Nephron progenitor cell (in vitro differentiated cells): ENCODE measurements around the gene RFX2.

Experiments used
- DNase-seq: peaks from one replicate; pipeline ENCODE4 v3.0.0; 2021
- H3K27ac Mint-ChIP-seq: 2 replicates; pipeline ENCODE4 v1.8.0; 2021; ENCODE audit warnings: mild to moderate bottlenecking, moderate library complexity, mixed read lengths
- H3K27me3 Mint-ChIP-seq: 2 replicates; pipeline ENCODE4 v1.8.0; 2021; ENCODE audit warnings: mild to moderate bottlenecking, low read depth, mixed read lengths; ENCODE audit not compliant: poor library complexity
- H3K36me3 Mint-ChIP-seq: 2 replicates; pipeline ENCODE4 v1.8.0; 2021; ENCODE audit warnings: low read depth, mixed read lengths
- H3K4me1 Mint-ChIP-seq: 2 replicates; pipeline ENCODE4 v1.8.0; 2021; ENCODE audit warnings: mixed read lengths
- H3K4me3 Mint-ChIP-seq: 2 replicates; pipeline ENCODE4 v1.8.0; 2021; ENCODE audit warnings: mild to moderate bottlenecking, moderate library complexity, mixed read lengths
- H3K9me3 Mint-ChIP-seq: 2 replicates; pipeline ENCODE4 v1.8.0; 2021; ENCODE audit warnings: mild to moderate bottlenecking, moderate library complexity, mixed read lengths
- TF ChIP-seq, protein P1 (sequence below): fragments of 200-600 bp; sonication (generic); IDR thresholded peaks from 2 replicates; pipeline ENCODE4 v1.5.0; 2021; ENCODE audit warnings: antibody characterized with exemption

RFX2 gene

DNA sequence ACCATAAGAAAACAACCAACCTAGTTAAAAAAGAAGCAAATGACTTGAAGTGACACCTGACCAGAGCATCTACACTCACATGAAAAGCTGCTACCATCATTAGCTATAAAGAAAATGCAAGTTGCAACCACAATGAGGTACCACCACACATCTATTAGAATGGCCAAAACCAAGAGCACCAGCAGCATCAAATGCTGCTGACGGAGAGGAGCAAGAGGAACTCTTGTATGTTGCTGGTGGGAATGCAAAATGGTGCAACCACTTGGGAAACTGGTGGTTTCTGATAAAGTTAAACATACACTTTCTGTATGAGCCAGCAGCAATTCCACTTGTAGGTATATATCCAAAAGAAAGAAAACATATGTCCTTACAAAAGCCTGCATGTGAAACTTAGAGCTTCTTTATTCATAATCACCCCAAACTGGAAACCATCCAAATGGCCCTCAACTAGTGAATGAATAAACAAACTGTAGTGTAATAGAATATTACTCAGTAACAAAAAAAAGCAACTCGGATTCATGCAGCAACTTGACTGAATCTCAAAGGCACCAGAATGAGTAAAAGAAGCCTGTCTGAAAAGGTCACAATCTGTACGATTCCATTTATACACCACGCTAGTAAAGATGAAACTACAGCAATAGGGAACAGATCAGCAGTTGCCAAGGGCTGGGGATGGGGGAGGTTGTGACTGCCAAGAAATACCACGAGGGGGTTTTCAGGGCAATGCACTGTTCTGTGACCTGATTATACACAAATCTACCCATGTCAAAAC, 71.5 kb downstream of the RFX2 start:
- H3K4me1 Mint-ChIP-seq = peaks cover 27% of the 10 kb centered on the region
- no peak for DNase-seq
- TF ChIP-seq, protein P1, sequence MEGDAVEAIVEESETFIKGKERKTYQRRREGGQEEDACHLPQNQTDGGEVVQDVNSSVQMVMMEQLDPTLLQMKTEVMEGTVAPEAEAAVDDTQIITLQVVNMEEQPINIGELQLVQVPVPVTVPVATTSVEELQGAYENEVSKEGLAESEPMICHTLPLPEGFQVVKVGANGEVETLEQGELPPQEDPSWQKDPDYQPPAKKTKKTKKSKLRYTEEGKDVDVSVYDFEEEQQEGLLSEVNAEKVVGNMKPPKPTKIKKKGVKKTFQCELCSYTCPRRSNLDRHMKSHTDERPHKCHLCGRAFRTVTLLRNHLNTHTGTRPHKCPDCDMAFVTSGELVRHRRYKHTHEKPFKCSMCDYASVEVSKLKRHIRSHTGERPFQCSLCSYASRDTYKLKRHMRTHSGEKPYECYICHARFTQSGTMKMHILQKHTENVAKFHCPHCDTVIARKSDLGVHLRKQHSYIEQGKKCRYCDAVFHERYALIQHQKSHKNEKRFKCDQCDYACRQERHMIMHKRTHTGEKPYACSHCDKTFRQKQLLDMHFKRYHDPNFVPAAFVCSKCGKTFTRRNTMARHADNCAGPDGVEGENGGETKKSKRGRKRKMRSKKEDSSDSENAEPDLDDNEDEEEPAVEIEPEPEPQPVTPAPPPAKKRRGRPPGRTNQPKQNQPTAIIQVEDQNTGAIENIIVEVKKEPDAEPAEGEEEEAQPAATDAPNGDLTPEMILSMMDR = no peak
- peaks cover 34% of the 10 kb centered on the region for H3K36me3 Mint-ChIP-seq
- H3K9me3 Mint-ChIP-seq = peaks cover 20% of the 10 kb centered on the region
- no peak overlapping the region for H3K4me3 Mint-ChIP-seq
- H3K27ac Mint-ChIP-seq = no peak overlapping the region
- H3K27me3 Mint-ChIP-seq = no peaks in the 10 kb centered on the region

DNA sequence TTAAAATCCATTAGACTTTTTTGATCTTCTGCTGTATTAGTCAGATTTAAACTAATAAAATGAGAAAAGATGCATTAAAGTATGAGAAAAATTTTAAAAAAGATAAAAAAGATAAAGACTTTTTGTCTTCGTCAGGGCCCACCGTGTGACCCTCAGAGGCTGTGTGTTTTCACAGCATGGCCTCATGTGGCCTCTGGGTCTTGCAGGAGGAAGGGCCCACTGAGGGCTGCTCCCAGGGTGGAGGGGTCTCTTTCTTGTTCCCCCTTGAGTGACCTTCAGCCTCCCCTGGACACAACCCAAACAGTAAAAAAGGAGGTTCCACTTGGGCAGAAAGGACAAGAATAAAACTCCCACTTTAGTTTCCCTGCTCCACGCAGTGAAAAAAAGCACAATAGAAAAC, 75.3 kb downstream of the RFX2 start:
- Mint-ChIP-seq H3K36me3 (peaks cover 47% of the 10 kb centered on the region), H3K27me3 (peaks cover 8% of the 10 kb centered on the region), H3K4me1 (peaks cover 19% of the 10 kb centered on the region), H3K9me3 (peaks cover 22% of the 10 kb centered on the region), H3K27ac (no peak overlapping the region), H3K4me3 (no peak overlapping the region)
- TF ChIP-seq, protein P1 = no peak
- DNase-seq = no peak

DNA sequence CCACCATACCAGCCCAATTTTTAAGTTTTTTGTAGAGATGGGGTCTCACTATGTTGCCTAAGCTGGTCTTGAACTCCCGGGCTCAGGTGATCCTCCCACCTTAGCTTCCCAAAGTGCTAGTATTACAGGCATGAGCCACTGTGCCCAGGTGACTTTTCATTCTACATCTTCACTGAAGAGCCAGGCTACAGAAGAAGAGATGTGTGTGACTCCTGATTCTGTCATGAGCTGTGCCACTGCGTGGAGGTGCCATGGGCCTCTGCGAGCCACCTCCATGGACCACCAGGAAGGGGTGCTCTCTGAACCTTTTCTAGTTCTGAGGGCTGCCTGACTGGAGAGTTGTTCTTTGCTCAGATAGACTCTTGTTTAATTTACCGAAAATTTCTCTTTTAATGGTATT, 75.8 kb downstream of the RFX2 start:
- Mint-ChIP-seq H3K36me3 (peaks cover 51% of the 10 kb centered on the region), H3K27me3 (peaks cover 8% of the 10 kb centered on the region), H3K4me3 (no peak overlapping the region), H3K9me3 (peaks cover 28% of the 10 kb centered on the region), H3K4me1 (peaks cover 19% of the 10 kb centered on the region), H3K27ac (no peak overlapping the region)
- TF ChIP-seq, protein P1 = no peak
- no peak for DNase-seq

DNA sequence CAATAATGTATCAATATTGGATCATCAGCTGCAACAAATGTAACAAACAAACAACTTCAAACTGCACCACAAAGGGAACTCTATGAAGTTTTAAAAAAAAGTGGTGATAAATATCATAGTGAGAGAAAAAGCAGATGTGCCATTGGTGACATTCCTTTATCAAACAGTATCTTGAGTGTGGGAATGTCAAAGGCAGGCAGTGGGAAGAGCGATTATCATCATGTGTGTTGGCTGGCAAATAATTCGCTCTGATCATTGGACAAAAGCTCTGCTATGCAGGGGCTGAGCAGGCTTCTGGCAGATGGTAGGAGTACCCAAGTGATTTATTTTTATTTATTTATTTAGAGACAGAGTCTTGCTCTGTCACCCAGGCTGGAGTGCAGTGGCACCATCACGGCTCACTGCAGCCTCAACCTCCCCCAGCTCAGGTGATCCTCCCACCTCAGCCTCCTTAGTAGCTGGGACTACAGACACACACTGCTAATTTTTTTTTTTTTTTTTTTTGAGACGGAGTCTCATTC, 76.5 kb downstream of the RFX2 start:
- peaks cover 8% of the 10 kb centered on the region for H3K27me3 Mint-ChIP-seq
- TF ChIP-seq, protein P1 = no peak
- H3K4me1 Mint-ChIP-seq = peaks cover 19% of the 10 kb centered on the region
- no peak for DNase-seq
- no peak overlapping the region for H3K27ac Mint-ChIP-seq
- peaks cover 51% of the 10 kb centered on the region for H3K36me3 Mint-ChIP-seq
- no peak overlapping the region for H3K4me3 Mint-ChIP-seq
- H3K9me3 Mint-ChIP-seq = peaks cover 35% of the 10 kb centered on the region

DNA sequence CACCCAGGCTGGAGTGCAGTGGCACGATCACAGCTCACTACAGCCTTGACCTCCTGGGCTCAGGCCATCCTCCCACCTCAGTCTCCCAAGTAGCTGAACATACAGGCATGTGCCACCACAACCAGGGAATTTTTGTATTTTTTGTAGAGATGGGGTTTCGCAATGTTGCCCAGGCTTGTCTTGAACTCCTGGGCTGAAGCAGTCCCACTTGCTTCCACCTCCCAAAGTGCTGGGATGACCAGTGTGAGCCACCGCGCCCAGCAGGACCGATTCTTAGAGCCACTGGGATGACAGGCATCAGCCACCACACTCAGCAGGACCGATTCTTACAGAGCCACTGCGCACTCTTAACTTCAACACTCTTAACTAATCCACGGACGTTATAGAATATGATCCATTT, 77.5 kb downstream of the RFX2 start:
- DNase-seq = no peak
- peaks cover 51% of the 10 kb centered on the region for H3K36me3 Mint-ChIP-seq
- no peak overlapping the region for H3K27ac Mint-ChIP-seq
- peaks cover 8% of the 10 kb centered on the region for H3K27me3 Mint-ChIP-seq
- no peak overlapping the region for H3K4me3 Mint-ChIP-seq
- TF ChIP-seq, protein P1 = no peak
- H3K4me1 Mint-ChIP-seq = peaks cover 19% of the 10 kb centered on the region
- peaks cover 31% of the 10 kb centered on the region for H3K9me3 Mint-ChIP-seq

DNA sequence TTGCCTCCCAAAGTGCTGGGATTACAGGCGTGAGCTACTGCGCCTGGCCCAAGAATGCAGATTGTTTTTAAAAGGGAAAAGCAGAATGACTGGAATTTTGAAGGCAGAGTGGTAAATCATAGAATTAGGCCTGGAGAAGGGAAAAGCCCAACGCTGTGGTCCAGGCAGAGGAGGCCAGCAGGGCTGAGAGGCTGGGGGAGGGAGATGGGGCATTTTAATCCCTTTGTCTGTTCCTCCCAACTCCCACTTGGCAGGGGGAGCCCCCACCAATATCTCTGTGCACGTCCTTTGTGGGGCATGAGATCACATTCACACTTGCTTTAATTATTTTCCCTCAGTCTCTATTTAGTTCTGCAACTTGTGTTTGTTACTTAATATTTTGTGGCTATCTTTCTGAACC, 77.9 kb downstream of the RFX2 start:
- DNase-seq = no peak
- H3K9me3 Mint-ChIP-seq = peaks cover 27% of the 10 kb centered on the region
- no peak overlapping the region for H3K27ac Mint-ChIP-seq
- peaks cover 19% of the 10 kb centered on the region for H3K4me1 Mint-ChIP-seq
- H3K27me3 Mint-ChIP-seq = peaks cover 8% of the 10 kb centered on the region
- no peak overlapping the region for H3K4me3 Mint-ChIP-seq
- peaks cover 46% of the 10 kb centered on the region for H3K36me3 Mint-ChIP-seq
- TF ChIP-seq, protein P1 = no peak
